CD4-positive, alpha-beta T cell treated with Interleukin-15 for 4 hours (primary cell): ENCODE data around the gene COMMD6.
A peak's percentile ranks its signal among the peaks of the same experiment; 100 is the strongest.

Experiments used
- DNase-seq: peaks from one replicate; pipeline ENCODE4 v3.0.0-alpha.2; 2020; ENCODE audit warnings: low spot score

The COMMD6 gene

GRCh38 chr13:75482070-75482819 lies 55.4 kb downstream of the COMMD6 start, which contains the start of gene TBC1D4:
Gene TBC1D4, minus strand, starts transcription at chr13:75482169. Its CDS starts 402 bp downstream, at chr13:75481767.
- DNase-seq = peak; percentile 33

- DNase-seq = no peak
Measured at GRCh38 chr13:75481176-75482069, 56.2 kb downstream of the COMMD6 start.

GRCh38 chr13:75480671-75481175 lies 56.9 kb downstream of the COMMD6 start:
- peak; percentile 7 for DNase-seq

DNA sequence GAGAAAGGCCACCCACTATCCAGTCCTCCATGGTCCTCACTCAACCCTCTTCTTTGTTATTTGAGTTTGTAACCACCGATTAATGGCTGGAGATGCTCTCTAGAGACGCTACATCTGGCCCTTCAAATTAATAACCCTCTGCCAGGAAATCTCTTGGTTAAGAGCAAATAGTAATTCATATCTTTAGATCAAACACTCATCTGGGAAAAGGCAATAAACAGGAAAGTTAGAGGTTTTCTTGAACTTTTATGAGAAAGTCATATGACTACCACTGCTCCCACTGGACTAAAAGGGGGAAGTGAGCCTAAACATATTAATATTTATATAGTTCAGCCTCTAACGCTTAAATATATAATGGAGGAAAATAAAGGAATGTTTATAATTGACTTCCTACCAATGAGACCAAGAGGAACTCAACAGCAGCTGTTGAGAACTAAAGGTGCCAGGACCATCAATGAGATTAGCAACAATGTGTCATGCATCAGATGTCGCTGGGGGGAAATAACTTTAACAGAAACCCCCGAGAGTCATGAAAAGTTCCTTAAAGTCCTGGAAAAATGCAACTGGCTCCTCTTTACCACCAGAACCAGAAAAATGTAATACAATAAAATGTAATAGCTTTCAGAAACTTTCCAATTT lies 58.4 kb downstream of the COMMD6 start:
- DNase-seq = no peak

GRCh38 chr13:75478659-75479058 lies 59.0 kb downstream of the COMMD6 start:
- DNase-seq = no peak
